HEK293 (cell line): ENCODE results near the gene CATSPERZ.

Source experiments
- CTCF ChIA-PET: fragments of 350-600 bp; formaldehyde crosslinking; extraction: SDS; loops from one replicate; lab custom pipeline; 2021; ENCODE audit warnings: antibody characterized with exemption; lab: Yijun Ruan, JAX
- POLR2A ChIA-PET: fragments of 300-600 bp; formaldehyde crosslinking; extraction: SDS; loops from one replicate; lab custom pipeline; 2020; ENCODE audit warnings: antibody characterized with exemption, inconsistent platforms; lab: Yijun Ruan, JAX
- H3K27ac ChIP-seq: fragments of 200-500 bp; sonication (Bioruptor generic); 2 replicates; pipeline ENCODE4 v1.5.1; 2014; ENCODE audit warnings: low read depth, low read length, control low read depth, inconsistent platforms; ENCODE audit errors: extremely low read depth
- H3K36me3 ChIP-seq, 2 experiments: fragments of 200-500 bp in 1 of 2; sonication (Bioruptor generic) in 1 of 2; 1 replicate in 1 of 2; 2 replicates in 1 of 2; pipeline ENCODE4 v1.5.1; 2014 to 2017; ENCODE audit warnings: inconsistent platforms in 2 of 2, low read length in 2 of 2; ENCODE audit not compliant: control insufficient read depth in 2 of 2, insufficient read depth in 1 of 2
- H3K4me1 ChIP-seq: fragments of 200-500 bp; sonication (Bioruptor generic); 2 replicates; pipeline ENCODE4 v1.5.1; 2014; ENCODE audit warnings: mild to moderate bottlenecking, low read length, inconsistent platforms; ENCODE audit not compliant: control insufficient read depth, insufficient read depth
- H3K4me3 ChIP-seq: 2 replicates; pipeline ENCODE4 v1.5.1; 2011; ENCODE audit warnings: low read depth, mild to moderate bottlenecking, control low read depth, low read length, moderate library complexity
- H3K9me3 ChIP-seq: fragments of 200-500 bp; sonication (Bioruptor generic); 2 replicates; pipeline ENCODE4 v1.5.1; 2014; ENCODE audit warnings: low read depth, low read length, inconsistent platforms; ENCODE audit not compliant: control insufficient read depth, insufficient read depth
- KLF16 ChIP-seq: fragments of 450-650 bp; formaldehyde crosslinking; IDR thresholded peaks from 2 replicates; pipeline ENCODE4 v1.5.1; 2017; ENCODE audit warnings: missing biosample characterization, missing genetic modification characterization
- MZF1 ChIP-seq: fragments of 450-650 bp; formaldehyde crosslinking; IDR thresholded peaks from 2 replicates; pipeline ENCODE4 v1.5.1; 2017; ENCODE audit warnings: missing biosample characterization, missing genetic modification characterization, borderline replicate concordance
- SP7 ChIP-seq: fragments of 450-650 bp; formaldehyde crosslinking; IDR thresholded peaks from 2 replicates; pipeline ENCODE4 v1.5.1; 2016; ENCODE audit warnings: missing biosample characterization, missing genetic modification characterization
- ZBTB17 ChIP-seq: fragments of 450-650 bp; formaldehyde crosslinking; IDR thresholded peaks from 2 replicates; pipeline ENCODE4 v1.5.1; 2016; ENCODE audit warnings: missing biosample characterization, missing genetic modification characterization
- ZBTB8A ChIP-seq: fragments of 450-650 bp; formaldehyde crosslinking; IDR thresholded peaks from 2 replicates; pipeline ENCODE4 v1.5.1; 2016; ENCODE audit warnings: missing biosample characterization, missing genetic modification characterization
- ZFP37 ChIP-seq: fragments of 450-650 bp; formaldehyde crosslinking; IDR thresholded peaks from 2 replicates; pipeline ENCODE4 v1.5.1; 2016; ENCODE audit warnings: missing biosample characterization, missing genetic modification characterization
- ZNF138 ChIP-seq: fragments of 450-650 bp; formaldehyde crosslinking; IDR thresholded peaks from 2 replicates; pipeline ENCODE4 v1.5.1; 2016; ENCODE audit warnings: missing biosample characterization, missing genetic modification characterization, borderline replicate concordance
- ZNF19 ChIP-seq: fragments of 450-650 bp; formaldehyde crosslinking; IDR thresholded peaks from 2 replicates; pipeline ENCODE4; 2016; ENCODE audit warnings: missing biosample characterization, missing genetic modification characterization, low read depth
- ZNF202 ChIP-seq: fragments of 450-650 bp; formaldehyde crosslinking; IDR thresholded peaks from 2 replicates; pipeline ENCODE4 v1.5.1; 2016; ENCODE audit warnings: missing biosample characterization, missing genetic modification characterization, borderline replicate concordance
- ZNF211 ChIP-seq: fragments of 450-650 bp; formaldehyde crosslinking; IDR thresholded peaks from 2 replicates; pipeline ENCODE4 v1.5.1; 2016; ENCODE audit warnings: low read depth, missing biosample characterization, missing genetic modification characterization
- ZNF23 ChIP-seq: fragments of 450-650 bp; formaldehyde crosslinking; IDR thresholded peaks from 2 replicates; pipeline ENCODE4 v1.5.1; 2016; ENCODE audit warnings: missing biosample characterization, missing genetic modification characterization, borderline replicate concordance
- ZNF311 ChIP-seq: fragments of 450-650 bp; formaldehyde crosslinking; IDR thresholded peaks from 2 replicates; pipeline ENCODE4 v1.5.1; 2017; ENCODE audit warnings: missing biosample characterization, missing genetic modification characterization, borderline replicate concordance
- ZNF433 ChIP-seq: fragments of 450-650 bp; formaldehyde crosslinking; IDR thresholded peaks from 2 replicates; pipeline ENCODE4 v1.5.1; 2016; ENCODE audit warnings: missing biosample characterization, missing genetic modification characterization, low read depth
- ZNF530 ChIP-seq: fragments of 450-650 bp; formaldehyde crosslinking; IDR thresholded peaks from 2 replicates; pipeline ENCODE4 v1.5.1; 2016; ENCODE audit warnings: low read depth, missing biosample characterization, missing genetic modification characterization
- ZNF549 ChIP-seq: fragments of 450-650 bp; IDR thresholded peaks from 2 replicates; pipeline ENCODE4 v1.5.1; 2018; ENCODE audit warnings: missing biosample characterization, missing genetic modification characterization, mild to moderate bottlenecking, inconsistent platforms, moderate library complexity
- ZNF654 ChIP-seq: fragments of 450-650 bp; formaldehyde crosslinking; IDR thresholded peaks from 2 replicates; pipeline ENCODE4 v1.5.1; 2016; ENCODE audit warnings: low read depth, missing biosample characterization, missing genetic modification characterization
- ZNF843 ChIP-seq: fragments of 450-650 bp; formaldehyde crosslinking; IDR thresholded peaks from 2 replicates; pipeline ENCODE4 v1.5.1; 2016; ENCODE audit warnings: missing biosample characterization, missing genetic modification characterization
- TF ChIP-seq, protein P1 (sequence below): fragments of 450-650 bp; formaldehyde crosslinking; IDR thresholded peaks from 2 replicates; pipeline ENCODE4 v1.5.1; 2017; ENCODE audit warnings: missing biosample characterization, missing genetic modification characterization
- TF ChIP-seq, protein P2 (sequence below): fragments of 450-650 bp; formaldehyde crosslinking; IDR thresholded peaks from 2 replicates; pipeline ENCODE4 v1.5.1; 2016; ENCODE audit warnings: missing biosample characterization, missing genetic modification characterization
- TF ChIP-seq, protein P3 (sequence below): fragments of 450-650 bp; formaldehyde crosslinking; IDR thresholded peaks from 2 replicates; pipeline ENCODE4 v1.5.1; 2017; ENCODE audit warnings: missing biosample characterization, missing genetic modification characterization
- TF ChIP-seq, protein P4 (sequence below): fragments of 450-650 bp; IDR thresholded peaks from 2 replicates; pipeline ENCODE4 v1.5.1; 2018; ENCODE audit warnings: missing biosample characterization, mild to moderate bottlenecking, missing genetic modification characterization
- TF ChIP-seq, protein P5 (sequence below): sonication (generic); formaldehyde crosslinking; IDR thresholded peaks from 2 replicates; pipeline ENCODE4 v1.8.1; 2022; ENCODE audit warnings: mild to moderate bottlenecking, moderate library complexity, missing genetic modification reagents
- TF ChIP-seq, protein P6 (sequence below): fragments of 450-650 bp; formaldehyde crosslinking; IDR thresholded peaks from 2 replicates; pipeline ENCODE4 v1.5.1; 2016; ENCODE audit warnings: missing biosample characterization, missing genetic modification characterization, low read depth

The CATSPERZ gene

DNA sequence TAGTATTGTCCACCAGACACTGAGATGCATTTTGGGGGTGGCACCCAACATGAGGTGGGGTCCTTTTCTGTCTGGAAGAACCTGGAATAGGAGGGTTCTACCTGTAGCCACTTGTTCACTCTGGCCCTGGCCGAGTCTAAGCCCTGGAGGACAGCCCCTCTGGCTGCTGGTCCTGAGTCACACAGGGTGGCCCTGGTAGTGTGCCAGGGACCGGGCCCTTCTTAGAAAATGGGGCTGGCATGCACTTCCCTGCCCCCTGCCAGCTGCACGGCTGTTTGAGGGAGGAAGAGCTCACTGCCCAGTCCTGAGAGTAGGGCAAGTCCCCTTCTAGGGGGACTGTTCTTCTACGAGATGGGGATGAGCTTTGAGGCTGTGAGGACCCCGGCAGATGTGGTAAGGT, 46.7 kb upstream of the CATSPERZ start:
- TF ChIP-seq SP7 (tag by site-specific recombination) (no peak), ZFP37 (tag by site-specific recombination) (no peak), ZNF311 (tag by site-specific recombination) (no peak), ZNF202 (tag by site-specific recombination) (no peak), ZNF549 (tag by site-specific recombination) (no peak), ZNF843 (tag by site-specific recombination) (no peak), KLF16 (tag by site-specific recombination) (no peak), ZNF433 (tag by site-specific recombination) (no peak), ZNF23 (no peak), MZF1 (tag by site-specific recombination) (no peak), ZNF138 (tag by site-specific recombination) (no peak), ZNF530 (tag by site-specific recombination) (no peak), ZBTB17 (no peak), ZBTB8A (tag by site-specific recombination) (no peak), ZNF19 (tag by site-specific recombination) (no peak)
- TF ChIP-seq, protein P1, sequence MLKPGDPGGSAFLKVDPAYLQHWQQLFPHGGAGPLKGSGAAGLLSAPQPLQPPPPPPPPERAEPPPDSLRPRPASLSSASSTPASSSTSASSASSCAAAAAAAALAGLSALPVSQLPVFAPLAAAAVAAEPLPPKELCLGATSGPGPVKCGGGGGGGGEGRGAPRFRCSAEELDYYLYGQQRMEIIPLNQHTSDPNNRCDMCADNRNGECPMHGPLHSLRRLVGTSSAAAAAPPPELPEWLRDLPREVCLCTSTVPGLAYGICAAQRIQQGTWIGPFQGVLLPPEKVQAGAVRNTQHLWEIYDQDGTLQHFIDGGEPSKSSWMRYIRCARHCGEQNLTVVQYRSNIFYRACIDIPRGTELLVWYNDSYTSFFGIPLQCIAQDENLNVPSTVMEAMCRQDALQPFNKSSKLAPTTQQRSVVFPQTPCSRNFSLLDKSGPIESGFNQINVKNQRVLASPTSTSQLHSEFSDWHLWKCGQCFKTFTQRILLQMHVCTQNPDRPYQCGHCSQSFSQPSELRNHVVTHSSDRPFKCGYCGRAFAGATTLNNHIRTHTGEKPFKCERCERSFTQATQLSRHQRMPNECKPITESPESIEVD (tag by site-specific recombination): no peak
- TF ChIP-seq, protein P2, sequence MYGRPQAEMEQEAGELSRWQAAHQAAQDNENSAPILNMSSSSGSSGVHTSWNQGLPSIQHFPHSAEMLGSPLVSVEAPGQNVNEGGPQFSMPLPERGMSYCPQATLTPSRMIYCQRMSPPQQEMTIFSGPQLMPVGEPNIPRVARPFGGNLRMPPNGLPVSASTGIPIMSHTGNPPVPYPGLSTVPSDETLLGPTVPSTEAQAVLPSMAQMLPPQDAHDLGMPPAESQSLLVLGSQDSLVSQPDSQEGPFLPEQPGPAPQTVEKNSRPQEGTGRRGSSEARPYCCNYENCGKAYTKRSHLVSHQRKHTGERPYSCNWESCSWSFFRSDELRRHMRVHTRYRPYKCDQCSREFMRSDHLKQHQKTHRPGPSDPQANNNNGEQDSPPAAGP: no peak
- TF ChIP-seq, protein P3, sequence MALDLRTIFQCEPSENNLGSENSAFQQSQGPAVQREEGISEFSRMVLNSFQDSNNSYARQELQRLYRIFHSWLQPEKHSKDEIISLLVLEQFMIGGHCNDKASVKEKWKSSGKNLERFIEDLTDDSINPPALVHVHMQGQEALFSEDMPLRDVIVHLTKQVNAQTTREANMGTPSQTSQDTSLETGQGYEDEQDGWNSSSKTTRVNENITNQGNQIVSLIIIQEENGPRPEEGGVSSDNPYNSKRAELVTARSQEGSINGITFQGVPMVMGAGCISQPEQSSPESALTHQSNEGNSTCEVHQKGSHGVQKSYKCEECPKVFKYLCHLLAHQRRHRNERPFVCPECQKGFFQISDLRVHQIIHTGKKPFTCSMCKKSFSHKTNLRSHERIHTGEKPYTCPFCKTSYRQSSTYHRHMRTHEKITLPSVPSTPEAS (tag by site-specific recombination): no peak
- no peaks in the 10 kb centered on the region for H3K9me3 ChIP-seq
- ChIA-PET CTCF (no interaction called here), POLR2A (interaction anchor here (1.0 to 1.6 kb wide), 3 partner anchors 12 to 68 kb away, joined by 3 to 4 read pairs (median 3); partner anchors contain the start of genes FKBP2 and STIP1)
- H3K4me3 ChIP-seq: no peak overlapping the region
- H3K27ac ChIP-seq: no peak overlapping the region
- H3K4me1 ChIP-seq: peaks cover 10% of the 10 kb centered on the region
- H3K36me3 ChIP-seq: peaks cover 0 to 33% of the 10 kb centered on the region in 2 experiments; a peak in 2 of 3 replicates

DNA sequence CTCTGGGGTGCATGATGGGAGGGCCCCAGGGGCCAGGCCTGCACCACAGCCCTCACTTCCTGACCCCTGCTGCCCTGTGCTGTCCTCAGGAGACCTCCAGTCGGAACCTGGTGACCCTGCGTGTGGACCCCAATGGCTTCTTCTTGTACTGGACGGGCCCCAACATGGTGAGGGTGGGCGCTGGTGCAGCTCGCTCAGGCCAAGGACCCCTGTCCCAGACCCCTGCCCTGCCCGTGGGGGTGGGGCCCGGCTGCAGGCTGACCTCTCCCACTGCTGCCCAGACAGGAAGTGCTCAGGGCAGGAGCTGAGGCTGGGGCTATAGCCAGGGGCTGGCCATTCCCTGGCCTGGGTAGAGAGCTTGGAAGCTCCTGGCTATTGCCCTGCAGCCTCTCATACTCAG, 45.8 kb upstream of the CATSPERZ start:
- no peaks in the 10 kb centered on the region for H3K9me3 ChIP-seq
- ChIA-PET POLR2A (interaction anchor here (1.0 to 1.6 kb wide), 4 partner anchors 13 to 69 kb away, joined by 3 to 4 read pairs (median 3); partner anchors contain the start of genes FKBP2 and STIP1), CTCF (interaction anchor here (1.9 kb wide), 1 partner anchor 8 kb away, joined by 5 read pairs; the partner anchor contains the start of gene PPP1R14B)
- H3K4me3 ChIP-seq: no peak overlapping the region
- peaks cover 10% of the 10 kb centered on the region for H3K4me1 ChIP-seq
- H3K27ac ChIP-seq: no peak overlapping the region
- peaks cover 0 to 41% of the 10 kb centered on the region in 2 experiments; a peak in 2 of 3 replicates for H3K36me3 ChIP-seq
- no peak for TF ChIP-seq ZNF654 (tag by site-specific recombination)
- TF ChIP-seq, protein P4, sequence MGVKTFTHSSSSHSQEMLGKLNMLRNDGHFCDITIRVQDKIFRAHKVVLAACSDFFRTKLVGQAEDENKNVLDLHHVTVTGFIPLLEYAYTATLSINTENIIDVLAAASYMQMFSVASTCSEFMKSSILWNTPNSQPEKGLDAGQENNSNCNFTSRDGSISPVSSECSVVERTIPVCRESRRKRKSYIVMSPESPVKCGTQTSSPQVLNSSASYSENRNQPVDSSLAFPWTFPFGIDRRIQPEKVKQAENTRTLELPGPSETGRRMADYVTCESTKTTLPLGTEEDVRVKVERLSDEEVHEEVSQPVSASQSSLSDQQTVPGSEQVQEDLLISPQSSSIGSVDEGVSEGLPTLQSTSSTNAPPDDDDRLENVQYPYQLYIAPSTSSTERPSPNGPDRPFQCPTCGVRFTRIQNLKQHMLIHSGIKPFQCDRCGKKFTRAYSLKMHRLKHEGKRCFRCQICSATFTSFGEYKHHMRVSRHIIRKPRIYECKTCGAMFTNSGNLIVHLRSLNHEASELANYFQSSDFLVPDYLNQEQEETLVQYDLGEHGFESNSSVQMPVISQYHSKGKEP (tag by site-specific recombination): no peak
- no peak for TF ChIP-seq ZNF211 (tag by site-specific recombination)
- TF ChIP-seq, protein P5, sequence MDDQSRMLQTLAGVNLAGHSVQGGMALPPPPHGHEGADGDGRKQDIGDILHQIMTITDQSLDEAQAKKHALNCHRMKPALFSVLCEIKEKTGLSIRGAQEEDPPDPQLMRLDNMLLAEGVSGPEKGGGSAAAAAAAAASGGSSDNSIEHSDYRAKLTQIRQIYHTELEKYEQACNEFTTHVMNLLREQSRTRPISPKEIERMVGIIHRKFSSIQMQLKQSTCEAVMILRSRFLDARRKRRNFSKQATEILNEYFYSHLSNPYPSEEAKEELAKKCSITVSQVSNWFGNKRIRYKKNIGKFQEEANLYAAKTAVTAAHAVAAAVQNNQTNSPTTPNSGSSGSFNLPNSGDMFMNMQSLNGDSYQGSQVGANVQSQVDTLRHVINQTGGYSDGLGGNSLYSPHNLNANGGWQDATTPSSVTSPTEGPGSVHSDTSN (CRISPR knock-in tag): no peak
- TF ChIP-seq, protein P2: no peak
- TF ChIP-seq, protein P6, sequence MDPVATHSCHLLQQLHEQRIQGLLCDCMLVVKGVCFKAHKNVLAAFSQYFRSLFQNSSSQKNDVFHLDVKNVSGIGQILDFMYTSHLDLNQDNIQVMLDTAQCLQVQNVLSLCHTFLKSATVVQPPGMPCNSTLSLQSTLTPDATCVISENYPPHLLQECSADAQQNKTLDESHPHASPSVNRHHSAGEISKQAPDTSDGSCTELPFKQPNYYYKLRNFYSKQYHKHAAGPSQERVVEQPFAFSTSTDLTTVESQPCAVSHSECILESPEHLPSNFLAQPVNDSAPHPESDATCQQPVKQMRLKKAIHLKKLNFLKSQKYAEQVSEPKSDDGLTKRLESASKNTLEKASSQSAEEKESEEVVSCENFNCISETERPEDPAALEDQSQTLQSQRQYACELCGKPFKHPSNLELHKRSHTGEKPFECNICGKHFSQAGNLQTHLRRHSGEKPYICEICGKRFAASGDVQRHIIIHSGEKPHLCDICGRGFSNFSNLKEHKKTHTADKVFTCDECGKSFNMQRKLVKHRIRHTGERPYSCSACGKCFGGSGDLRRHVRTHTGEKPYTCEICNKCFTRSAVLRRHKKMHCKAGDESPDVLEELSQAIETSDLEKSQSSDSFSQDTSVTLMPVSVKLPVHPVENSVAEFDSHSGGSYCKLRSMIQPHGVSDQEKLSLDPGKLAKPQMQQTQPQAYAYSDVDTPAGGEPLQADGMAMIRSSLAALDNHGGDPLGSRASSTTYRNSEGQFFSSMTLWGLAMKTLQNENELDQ (tag by site-specific recombination): no peak
